G401 (cell line): ENCODE measurements around the gene AVL9. TPM values are rescaled to one million over a fixed set of nuclear protein-coding genes. Genes with fewer than 3 reads are reported as not detected.
"Not testable (repeated sequence)": the region's sequence is repeated elsewhere in the genome, so short reads cannot be mapped to it uniquely, and the experiment has no call there.

Source experiments
- DNase-seq: peaks from one replicate; pipeline ENCODE4 v3.0.0-alpha.2; 2015; ENCODE audit warnings: low spot score
- in situ Hi-C: cut with HindIII; loops from 2 replicates; pipeline ENCODE4 v1.10.0; 2016; ENCODE audit warnings: low sequenced_read_pairs, mixed read lengths
- total RNA-seq: library from RNA; depleted of rRNA; stranded (reverse); fragments of >200 nt; shearing (Covaris generic); gene quantifications from 2 replicates; pipeline ENCODE4 v1.2.3, GENCODE V29; 2014

AVL9 gene
- total RNA-seq, 1 experiment from 2014 or later: 41.9 TPM

DNA sequence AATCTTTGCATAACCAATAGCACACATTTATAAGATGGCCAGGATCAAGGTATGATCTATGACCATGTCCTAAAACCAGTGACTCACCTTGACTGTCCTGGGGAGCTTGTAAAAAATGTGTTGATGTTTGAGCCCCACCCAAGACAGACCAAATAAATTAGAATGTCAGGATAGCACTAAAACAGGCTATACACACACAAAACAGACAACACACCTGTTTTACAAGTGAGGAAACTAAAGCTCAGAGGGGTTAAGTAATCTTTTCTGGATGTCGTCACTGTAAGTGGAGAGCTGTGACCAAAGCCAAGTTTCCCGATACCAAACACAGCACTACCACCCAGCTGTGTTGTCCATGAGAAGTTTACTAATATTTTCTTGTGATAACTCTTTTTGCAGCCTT, 84.5 kb downstream of the AVL9 start:
- no peak for DNase-seq
- in situ Hi-C loops: no loop called here

DNA sequence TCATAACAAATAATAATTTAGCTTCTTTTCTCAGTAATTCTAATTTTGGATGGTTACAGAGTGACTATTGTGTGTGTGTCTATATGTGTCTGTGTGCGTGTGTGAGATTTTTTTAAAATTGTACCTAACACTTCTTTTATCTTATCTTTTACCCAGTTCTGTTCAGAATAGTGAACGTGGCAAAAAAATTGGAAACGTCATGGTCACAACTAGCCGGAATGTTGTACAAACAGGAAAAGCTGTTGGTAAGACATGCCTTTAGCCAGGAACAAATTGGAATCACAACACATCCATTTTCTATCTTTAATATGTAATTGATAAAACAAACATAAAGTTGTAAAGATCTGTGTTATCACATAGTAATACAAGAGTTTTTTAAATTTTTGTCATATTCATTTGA, 85.4 kb downstream of the AVL9 start:
- in situ Hi-C loops: no loop called here
- DNase-seq: no peak

DNA sequence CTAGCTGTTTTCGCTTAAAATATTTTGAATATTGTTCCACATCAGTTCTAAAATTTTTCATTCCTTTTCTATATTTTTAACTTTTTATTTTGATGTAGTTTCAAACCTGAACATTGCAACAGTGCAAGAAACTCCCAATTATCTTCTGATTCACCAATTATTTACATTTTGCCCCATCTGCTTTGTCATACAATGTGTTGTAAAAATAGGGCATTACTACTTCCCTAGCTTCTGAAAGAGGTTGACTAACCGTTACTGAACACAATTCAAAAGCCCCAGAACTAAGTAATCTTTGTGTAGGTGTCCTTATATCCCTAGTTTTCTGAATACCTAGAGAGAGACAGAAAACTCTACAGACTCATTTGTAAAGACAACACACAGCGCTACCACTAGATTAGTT, 86.7 kb downstream of the AVL9 start:
- in situ Hi-C loops: no loop called here
- DNase-seq: no peak

DNA sequence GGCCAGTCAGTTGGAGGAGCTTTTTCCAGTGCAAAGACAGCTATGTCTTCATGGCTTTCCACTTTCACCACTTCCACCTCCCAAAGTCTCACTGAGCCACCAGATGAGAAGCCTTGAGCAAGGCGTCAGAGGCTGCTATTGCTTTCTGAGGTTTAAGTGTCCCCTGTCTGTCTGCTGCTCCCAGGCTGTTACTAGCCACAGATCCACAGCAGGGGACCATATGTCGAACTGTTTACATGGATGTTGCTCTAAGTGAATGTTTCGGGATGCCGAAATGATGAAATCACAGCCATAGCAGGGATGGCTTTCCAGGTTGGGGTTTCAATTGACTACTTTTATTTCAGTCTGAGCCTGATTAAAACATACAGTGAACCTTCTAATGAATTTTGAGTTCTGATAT, 88.5 kb downstream of the AVL9 start:
- no peak for DNase-seq
- in situ Hi-C loops: no loop called here

DNA sequence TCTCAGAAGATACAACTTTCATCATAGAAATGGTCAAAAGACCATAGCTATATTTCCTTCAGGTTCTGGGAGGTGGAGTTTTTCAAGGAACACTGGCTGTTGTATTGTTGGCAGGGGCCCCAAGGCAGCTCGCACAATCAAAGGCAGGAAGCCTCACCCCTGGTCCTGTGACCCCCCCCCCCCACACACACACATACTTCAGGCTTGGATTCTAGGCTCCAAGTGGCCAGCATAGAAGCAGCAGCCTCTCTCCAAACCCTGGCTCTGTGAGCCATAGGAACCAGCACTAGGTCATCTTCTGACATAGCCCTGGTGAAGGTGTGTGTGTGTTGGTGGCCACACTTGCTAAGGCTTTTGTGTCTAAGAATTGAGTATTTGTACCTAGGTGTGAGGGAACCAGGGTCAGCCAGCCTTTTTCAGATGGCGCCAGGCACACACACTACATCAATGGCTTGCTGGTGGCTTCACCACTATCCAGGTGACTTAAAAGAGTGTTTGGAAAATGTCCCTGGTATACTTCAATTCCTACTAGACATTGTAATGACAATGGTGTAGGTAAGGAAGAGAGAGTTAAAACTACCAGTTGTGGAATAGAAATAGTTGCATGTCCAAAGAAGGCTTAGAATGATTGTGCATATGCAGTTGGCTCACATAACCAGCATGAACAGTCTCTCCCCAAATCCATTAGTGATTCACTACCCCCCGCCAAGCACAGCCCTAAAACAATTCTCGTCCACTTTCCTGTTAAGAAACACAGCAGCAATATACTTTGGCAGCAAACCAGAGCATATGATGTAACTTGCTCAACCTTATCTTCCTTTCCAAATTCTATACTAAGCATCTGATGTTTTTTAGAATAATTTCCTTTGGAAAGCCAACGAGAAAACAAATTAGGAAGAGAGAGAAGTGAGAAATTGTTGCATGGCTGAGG, 91.3 kb downstream of the AVL9 start:
- no peak for DNase-seq
- in situ Hi-C loops: no loop called here

DNA sequence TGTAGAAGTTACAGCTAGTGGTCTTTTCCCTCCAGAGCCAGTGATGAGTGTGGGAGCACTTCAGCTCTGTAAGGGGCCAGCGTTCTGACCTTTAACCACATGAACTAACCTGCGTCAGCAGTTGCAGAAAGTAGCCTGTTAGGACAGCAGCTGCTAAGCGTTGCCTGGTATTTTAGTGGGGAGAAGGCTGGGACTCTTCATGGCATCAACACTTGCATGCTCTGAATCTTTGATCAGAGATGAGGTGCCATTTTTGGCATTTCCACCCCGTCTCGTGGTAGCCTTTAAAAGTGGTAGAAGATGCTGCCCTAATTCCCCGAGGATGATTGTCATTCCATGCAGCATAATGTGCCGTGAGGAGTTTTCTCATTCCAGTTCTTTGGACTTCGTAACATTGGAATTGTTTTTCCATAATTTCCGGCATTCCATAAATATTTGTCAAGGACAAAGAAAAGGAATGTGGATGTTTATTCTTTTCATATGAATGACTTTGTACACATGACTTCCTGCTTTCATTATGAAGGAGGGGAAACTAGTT, 92.2 kb downstream of the AVL9 start:
- in situ Hi-C loops: no loop called here
- DNase-seq: no peak

DNA sequence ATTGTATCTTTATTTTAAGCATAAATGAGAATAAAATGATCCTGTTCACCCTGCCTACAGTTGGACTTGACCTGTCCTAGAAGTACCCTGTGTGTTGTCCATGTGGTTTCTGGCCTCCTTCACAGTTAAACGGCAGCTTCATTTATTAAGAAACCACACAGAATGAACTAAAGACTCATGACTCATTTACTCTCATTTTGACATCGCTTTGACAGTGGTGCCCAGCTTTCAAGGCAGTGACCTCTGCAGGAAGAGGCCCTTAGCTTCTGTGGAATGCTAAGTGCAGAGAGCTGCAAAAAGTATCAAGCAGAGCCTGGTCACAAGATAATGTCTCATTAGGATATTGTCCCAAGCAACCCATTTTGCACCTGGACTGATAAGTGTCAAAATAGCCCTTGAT, 93.4 kb downstream of the AVL9 start:
- in situ Hi-C loops: no loop called here
- DNase-seq: no peak

DNA sequence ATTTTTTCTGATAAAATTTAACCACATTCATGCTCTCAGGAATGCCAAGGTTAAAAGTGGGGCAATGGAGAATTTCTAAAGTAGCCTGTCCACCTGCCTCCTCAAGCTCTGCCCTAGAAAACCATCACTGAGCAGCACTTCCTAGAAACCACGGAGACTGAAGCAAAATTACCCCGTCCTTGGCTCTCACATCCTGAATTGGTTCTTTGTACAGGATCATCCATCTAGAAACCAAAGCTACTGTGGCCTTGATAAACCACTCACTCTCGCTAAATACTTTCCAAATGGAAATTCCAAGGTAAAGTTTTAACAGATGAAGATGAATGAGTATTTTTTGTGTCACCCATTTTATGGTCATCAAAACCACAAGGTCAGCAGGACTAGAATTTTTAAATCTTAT, 96.6 kb downstream of the AVL9 start:
- in situ Hi-C loops: no loop called here
- DNase-seq: no peak

DNA sequence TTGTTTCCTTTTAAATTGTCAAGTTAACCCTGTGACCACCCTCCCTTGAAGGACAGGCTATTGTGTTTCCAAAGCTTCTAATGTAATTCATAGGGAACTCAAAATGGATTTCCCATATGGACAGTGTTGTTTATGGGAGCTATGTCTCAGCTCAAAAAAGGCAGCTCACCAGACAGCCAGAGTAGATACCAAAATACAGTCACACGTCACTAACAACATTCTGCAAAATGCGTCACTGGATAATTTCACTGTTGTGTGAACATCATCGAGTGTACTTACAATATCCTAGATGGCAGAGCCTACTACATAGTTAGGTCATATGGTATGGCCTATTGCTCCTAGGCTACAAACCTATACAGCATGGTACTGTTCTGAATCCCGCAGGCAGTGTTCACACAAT, 97.4 kb downstream of the AVL9 start:
- DNase-seq: no peak
- in situ Hi-C loops: no loop called here

DNA sequence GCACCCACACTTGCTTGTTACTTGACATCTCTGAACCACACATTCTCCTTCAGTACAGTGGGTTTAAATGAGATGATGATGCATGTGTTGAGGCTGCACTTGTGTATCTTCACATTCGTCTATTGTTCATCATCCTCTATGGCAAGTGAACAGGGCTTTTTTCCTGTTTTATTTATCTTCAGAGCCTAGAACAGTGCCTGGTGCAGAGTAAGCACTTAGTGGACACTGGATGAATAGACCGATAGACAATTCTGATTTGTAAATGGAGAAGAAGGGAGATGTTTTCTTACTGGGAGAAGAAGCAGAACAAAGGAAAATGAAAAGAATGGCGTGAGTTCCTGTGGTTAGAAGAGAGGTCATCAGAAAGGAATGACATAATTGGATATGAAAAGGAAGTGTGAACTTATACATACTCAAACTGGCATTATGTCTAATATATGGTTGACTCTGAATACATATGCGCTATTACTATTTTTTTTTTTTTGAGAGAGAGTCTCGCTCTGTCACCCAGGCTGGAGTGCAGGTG, 99.7 kb downstream of the AVL9 start:
- DNase-seq: no peak

DNA sequence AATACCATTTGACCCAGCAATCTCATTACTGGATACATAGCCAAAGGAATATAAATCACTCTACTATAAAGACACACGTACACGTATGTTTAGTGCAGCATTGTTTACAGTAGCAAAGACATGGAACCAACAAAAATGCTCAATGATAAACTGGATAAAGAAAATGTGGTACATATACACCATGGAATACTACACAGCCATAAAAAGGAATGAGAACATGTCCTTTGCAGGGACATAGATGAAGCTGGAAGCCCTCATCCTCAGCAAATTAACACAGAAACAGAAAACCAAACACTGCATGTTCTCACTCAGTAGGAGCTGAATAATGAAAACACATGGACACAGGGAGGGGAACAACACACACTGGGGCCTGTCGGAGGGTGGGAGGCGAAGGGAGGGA, 105.9 kb downstream of the AVL9 start:
- in situ Hi-C loops, DNase-seq: not testable (repeated sequence)

More for the DNA sequence above, 99.7 kb downstream of the AVL9 start:
- in situ Hi-C loops: no loop called here

DNA sequence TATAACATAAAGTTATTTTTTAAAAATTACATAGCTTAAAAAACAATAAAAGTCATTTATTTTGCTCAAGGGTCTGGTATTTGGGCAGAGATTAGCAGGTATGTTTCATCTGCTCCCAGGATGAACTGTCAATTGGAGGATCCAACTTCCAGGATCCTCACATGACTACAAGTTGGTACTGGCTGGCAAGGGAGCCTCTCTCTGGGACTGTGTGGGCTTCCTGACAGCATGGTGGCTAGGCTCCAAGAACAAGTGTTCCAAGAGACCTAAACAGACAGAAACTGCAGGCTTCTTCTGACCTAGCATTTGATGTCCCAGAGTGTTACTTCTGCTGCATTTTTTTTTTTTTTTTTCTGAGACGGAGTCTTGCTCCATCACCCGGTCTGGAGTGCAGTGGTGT, 107.2 kb downstream of the AVL9 start:
- in situ Hi-C loops: no loop called here
- no peak for DNase-seq

DNA sequence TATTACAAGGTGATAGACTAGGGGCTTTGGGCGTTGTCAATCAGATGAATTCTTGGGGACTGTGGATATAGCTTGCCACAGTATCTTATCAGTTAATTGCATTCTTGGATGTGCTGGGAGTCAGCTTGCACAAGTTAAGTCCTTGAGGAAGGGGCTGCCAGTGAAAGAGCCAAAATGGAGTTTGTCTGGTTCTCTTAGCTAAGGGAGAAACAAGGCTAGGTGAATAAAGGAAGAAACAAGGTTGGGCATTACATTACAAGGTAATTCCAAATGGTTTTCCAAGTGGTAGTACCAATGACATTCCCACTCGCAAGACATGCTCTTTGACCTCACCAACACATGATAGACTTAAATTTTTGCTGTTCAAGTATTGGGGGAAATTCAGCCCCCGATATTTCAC, 108.2 kb downstream of the AVL9 start:
- DNase-seq, in situ Hi-C loops: not testable (repeated sequence)

DNA sequence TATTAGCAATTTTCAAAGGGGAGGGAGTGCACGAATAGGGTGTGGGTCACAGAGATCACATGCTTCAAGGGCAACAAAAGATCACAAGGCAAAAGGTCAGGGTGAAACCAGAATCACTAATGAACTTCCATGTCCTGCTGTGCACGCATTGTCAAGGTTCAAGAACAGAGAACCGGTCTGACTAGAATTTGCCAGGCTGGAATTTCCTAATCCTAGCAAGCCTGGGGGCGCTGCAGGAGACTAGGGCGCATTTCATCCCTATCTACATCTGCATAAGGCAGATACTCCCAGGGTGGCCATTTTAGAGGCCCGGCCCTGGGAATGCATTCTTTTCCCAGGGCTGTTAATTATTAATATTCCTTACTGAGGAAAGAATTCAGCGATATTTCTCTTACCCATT, 108.8 kb downstream of the AVL9 start:
- DNase-seq, in situ Hi-C loops: not testable (repeated sequence)

DNA sequence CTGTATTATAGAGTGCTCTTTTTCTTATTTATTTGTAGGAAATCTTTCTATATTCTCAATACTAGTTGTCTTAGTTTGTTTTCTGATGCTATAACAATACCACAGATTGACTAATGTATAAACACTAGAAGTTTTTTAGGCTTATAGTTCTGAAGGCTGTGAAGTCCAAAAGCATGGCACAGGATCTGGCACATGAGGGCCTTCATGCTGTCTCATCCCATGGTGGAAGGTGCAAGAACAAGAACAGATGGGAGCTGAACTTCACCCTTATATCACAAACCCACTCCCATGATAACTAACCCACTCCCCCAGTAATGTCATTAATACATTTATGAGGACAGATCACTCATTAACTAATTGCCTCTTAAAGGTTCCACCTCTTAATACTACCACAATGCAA, 109.7 kb downstream of the AVL9 start:
- in situ Hi-C loops: no loop called here
- DNase-seq: no peak

DNA sequence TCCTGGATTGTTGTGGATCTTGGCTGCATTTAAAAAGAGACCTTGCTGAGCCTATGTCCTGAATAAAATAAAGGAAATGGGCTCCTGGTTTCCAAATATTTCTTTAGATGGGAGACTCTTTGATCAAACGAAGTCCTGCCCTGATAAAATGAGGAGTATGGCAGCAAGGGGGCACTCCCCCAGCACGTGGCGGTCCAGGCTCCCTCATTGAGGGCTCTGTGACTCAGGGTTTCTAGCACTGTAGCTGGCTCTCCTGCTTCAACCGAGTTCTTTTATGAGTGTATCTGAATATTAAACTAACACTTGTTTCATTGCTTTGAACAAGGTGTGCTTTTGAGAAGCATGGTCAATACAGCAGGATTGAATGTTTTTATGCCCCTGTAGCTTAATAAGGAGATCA, 114.2 kb downstream of the AVL9 start:
- DNase-seq: no peak
- in situ Hi-C loops: no loop called here

DNA sequence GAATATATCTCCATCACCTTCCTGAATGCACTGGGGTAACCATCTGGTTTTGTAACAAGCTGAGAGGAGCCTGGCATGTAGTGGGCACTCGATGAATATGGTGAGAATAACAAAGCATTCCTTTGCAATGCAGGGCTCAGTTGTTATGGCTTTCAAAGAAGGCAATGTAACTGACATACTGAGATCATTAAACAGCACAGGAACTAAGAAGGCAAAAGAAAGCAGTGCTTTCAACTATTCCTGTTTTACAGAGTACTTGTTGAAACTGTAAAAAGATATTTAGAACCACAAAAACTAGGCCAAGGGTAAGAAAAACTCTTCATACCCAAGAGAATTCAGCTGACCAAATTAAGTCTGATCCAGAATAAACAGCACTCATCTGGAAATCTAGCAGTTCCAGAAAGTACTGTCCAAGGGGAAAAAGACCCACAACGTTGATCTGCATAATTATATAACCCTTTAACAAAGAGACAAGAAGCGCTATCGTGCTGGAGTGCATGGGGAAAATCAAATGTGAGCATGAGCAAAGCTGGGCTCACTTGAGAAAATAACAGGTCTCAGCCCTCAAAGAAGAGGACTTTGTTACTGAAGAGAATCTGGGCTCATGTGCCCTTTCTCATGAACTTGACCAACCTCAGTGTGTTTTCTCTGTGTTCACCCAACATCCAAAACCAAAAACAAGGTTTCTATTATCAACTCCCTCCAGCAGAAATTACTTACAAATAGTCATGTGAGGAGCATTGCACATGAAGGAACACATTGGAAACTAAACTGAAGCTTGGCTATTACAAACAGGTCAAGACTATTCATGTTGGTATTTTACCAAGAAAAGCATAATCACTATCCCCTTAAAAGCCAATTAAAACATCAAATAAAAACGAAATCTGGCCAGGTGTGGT, 116.2 kb downstream of the AVL9 start:
- in situ Hi-C loops: no loop called here
- no peak for DNase-seq

DNA sequence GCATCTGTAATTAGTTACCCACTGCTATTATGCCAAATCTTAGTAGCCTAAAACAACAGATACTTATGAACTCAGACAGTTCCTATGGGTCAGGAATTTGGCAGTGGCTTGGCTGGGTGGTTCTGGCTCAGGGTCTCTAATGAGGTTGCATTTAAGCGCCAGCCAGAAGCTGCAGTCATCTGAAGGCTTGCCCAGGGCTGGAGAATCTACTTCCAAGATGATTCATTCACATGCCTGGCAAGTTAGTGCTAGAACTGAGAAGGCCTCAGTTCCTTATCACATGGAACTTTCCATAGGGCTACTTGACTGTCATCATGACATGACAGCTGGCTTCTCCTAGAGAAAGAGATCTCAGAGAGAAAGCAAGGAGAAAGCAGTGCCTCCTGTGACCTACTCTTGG, 121.3 kb downstream of the AVL9 start:
- no peak for DNase-seq
- in situ Hi-C loops: no loop called here

DNA sequence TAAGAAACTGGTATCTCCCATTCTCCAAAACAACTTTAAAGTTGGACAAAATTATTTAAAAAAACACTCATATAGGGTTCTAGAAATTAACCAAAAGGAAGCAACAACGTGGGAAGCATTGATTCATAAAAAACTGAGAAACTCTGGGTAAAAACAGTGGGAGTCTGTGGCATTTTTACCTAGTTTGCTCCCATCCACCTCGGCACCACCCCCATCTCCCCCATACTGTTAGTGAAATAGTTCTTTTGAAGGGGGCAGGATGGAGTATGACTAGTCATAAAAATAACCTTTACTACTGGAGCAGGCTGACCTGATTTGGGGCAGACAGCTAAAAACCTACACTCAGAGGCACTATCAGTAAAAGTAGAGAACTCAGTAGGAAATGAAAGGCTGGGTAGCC, 123.2 kb downstream of the AVL9 start:
- in situ Hi-C loops: no loop called here
- no peak for DNase-seq

DNA sequence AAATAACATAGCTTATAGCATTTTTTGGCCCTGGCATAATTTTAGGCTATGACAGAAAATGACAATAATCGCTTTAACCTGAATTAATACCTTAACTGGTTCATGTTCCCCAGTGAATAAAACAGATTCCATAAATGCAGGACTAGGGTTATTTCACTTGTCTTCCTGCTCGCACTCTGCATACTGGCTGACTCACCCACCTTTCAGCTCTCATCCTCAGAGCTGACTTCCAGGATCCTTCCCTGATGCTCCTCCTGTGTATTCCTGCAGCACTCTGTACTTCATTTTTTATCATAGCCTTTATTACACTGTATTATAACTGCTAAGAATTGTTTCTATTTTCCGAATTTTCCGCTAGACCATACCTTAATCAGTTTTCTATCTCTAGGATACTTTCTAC, 123.7 kb downstream of the AVL9 start:
- no peak for DNase-seq
- in situ Hi-C loops: no loop called here
